Hepatocyte (in vitro differentiated cells): ENCODE data around the gene KCNJ12. TPM values are rescaled to one million over a fixed set of nuclear protein-coding genes. Genes with fewer than 3 reads are reported as not detected.

ENCODE experiments used
- DNase-seq: peaks from one replicate; pipeline ENCODE4 v3.0.0-alpha.2; 2016; ENCODE audit warnings: low spot score
- H2AFZ ChIP-seq: fragments of 200-600 bp; sonication (generic); 2 replicates; pipeline ENCODE4 v1.6.0; 2016; ENCODE audit warnings: antibody characterized with exemption, mild to moderate bottlenecking
- H3K27ac ChIP-seq: fragments of 200-600 bp; sonication (generic); 2 replicates; pipeline ENCODE4 v1.5.1; 2016; ENCODE audit warnings: mild to moderate bottlenecking
- H3K27me3 ChIP-seq: fragments of 200-600 bp; sonication (generic); 2 replicates; pipeline ENCODE4 v1.6.1; 2016
- H3K36me3 ChIP-seq: fragments of 200-600 bp; sonication (generic); replicated peaks from 2 replicates; pipeline ENCODE4 v1.5.1; 2016; ENCODE audit warnings: low read depth; ENCODE audit not compliant: insufficient read depth
- H3K4me1 ChIP-seq: fragments of 200-600 bp; sonication (generic); 2 replicates; pipeline ENCODE4 v1.5.1; 2016; ENCODE audit warnings: mild to moderate bottlenecking, moderate library complexity; ENCODE audit not compliant: insufficient read depth
- H3K4me2 ChIP-seq: fragments of 200-600 bp; sonication (generic); 2 replicates; pipeline ENCODE4 v1.6.0; 2016
- H3K4me3 ChIP-seq: fragments of 200-600 bp; sonication (generic); 2 replicates; pipeline ENCODE4 v1.5.1; 2016; ENCODE audit warnings: mild to moderate bottlenecking
- H3K79me2 ChIP-seq: fragments of 200-600 bp; sonication (generic); 2 replicates; pipeline ENCODE4 v1.6.0; 2017; ENCODE audit warnings: mild to moderate bottlenecking
- H3K9me2 ChIP-seq: fragments of 200-600 bp; sonication (generic); replicated peaks from 2 replicates; pipeline ENCODE4 v1.6.0; 2017; ENCODE audit warnings: mild to moderate bottlenecking; ENCODE audit not compliant: insufficient read depth
- H3K9me3 ChIP-seq: fragments of 200-600 bp; sonication (generic); 2 replicates; pipeline ENCODE4 v1.5.1; 2016; ENCODE audit warnings: low read depth, mild to moderate bottlenecking
- H4K20me1 ChIP-seq: fragments of 200-600 bp; sonication (generic); 2 replicates; pipeline ENCODE4 v1.6.0; 2016; ENCODE audit warnings: mild to moderate bottlenecking; ENCODE audit not compliant: insufficient read depth, poor library complexity, severe bottlenecking
- EZH2 ChIP-seq: fragments of 200-600 bp; sonication (generic); IDR thresholded peaks from 2 replicates; pipeline ENCODE4 v1.6.1; 2016; ENCODE audit warnings: antibody characterized with exemption, mild to moderate bottlenecking, borderline replicate concordance
- EZH2phosphoT487 ChIP-seq: fragments of 200-600 bp; sonication (generic); IDR thresholded peaks from one replicate; pipeline ENCODE4 v1.6.1; 2018; ENCODE audit warnings: antibody characterized with exemption, mild to moderate bottlenecking, low read depth, moderate library complexity; ENCODE audit not compliant: unreplicated experiment, severe bottlenecking
- WGBS: methylation state at CpG from one replicate; pipeline ENCODE4 v1.1.6; 2016; ENCODE audit warnings: low lambda C conversion rate; ENCODE audit errors: missing lambda C conversion rate; 5-methylcytosine and 5-hydroxymethylcytosine counted together
- polyA plus RNA-seq: library from polyadenylated mRNA; unstranded; fragments of >200 nt; fragmentation: Nextera tagmentation; extraction: Ambion mirVana; gene quantifications from 2 replicates; pipeline ENCODE4 v1.2.1, GENCODE V29; 2016
- total RNA-seq: library from RNA; depleted of rRNA; stranded (reverse); fragments of >200 nt; gene quantifications from 2 replicates; pipeline ENCODE4 v1.2.3, GENCODE V29; 2014
- TF ChIP-seq, protein P1 (sequence below): fragments of 200-600 bp; sonication (generic); IDR thresholded peaks from 2 replicates; pipeline ENCODE4 v1.5.1; 2016; ENCODE audit warnings: antibody characterized with exemption, mild to moderate bottlenecking; ENCODE audit not compliant: poor library complexity

The KCNJ12 gene
- total and polyA plus RNA-seq, 2 experiments from 2014 or later: 0.15 to 0.73 TPM

GRCh38 chr17:21365016-21365415, 11.1 kb upstream of the KCNJ12 start:
- Histone ChIP-seq H3K4me2 (no peak overlapping the region), H3K4me3 (no peak overlapping the region), H3K9me3 (no peaks in the 10 kb centered on the region), H3K27me3 (no peaks in the 10 kb centered on the region), H3K4me1 (peaks cover 3% of the 10 kb centered on the region), H3K79me2 (no peaks in the 10 kb centered on the region), H4K20me1 (no peaks in the 10 kb centered on the region), H3K36me3 (no peaks in the 10 kb centered on the region), H3K27ac (no peak overlapping the region), H2AFZ (no peak overlapping the region), H3K9me2 (no peaks in the 10 kb centered on the region)
- TF ChIP-seq EZH2phosphoT487 (no peak), EZH2 (no peak)
- TF ChIP-seq, protein P1, sequence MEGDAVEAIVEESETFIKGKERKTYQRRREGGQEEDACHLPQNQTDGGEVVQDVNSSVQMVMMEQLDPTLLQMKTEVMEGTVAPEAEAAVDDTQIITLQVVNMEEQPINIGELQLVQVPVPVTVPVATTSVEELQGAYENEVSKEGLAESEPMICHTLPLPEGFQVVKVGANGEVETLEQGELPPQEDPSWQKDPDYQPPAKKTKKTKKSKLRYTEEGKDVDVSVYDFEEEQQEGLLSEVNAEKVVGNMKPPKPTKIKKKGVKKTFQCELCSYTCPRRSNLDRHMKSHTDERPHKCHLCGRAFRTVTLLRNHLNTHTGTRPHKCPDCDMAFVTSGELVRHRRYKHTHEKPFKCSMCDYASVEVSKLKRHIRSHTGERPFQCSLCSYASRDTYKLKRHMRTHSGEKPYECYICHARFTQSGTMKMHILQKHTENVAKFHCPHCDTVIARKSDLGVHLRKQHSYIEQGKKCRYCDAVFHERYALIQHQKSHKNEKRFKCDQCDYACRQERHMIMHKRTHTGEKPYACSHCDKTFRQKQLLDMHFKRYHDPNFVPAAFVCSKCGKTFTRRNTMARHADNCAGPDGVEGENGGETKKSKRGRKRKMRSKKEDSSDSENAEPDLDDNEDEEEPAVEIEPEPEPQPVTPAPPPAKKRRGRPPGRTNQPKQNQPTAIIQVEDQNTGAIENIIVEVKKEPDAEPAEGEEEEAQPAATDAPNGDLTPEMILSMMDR: no peak
- WGBS: 79% methylated on average over 7 of the region's 7 CpGs
- no peak for DNase-seq

DNA sequence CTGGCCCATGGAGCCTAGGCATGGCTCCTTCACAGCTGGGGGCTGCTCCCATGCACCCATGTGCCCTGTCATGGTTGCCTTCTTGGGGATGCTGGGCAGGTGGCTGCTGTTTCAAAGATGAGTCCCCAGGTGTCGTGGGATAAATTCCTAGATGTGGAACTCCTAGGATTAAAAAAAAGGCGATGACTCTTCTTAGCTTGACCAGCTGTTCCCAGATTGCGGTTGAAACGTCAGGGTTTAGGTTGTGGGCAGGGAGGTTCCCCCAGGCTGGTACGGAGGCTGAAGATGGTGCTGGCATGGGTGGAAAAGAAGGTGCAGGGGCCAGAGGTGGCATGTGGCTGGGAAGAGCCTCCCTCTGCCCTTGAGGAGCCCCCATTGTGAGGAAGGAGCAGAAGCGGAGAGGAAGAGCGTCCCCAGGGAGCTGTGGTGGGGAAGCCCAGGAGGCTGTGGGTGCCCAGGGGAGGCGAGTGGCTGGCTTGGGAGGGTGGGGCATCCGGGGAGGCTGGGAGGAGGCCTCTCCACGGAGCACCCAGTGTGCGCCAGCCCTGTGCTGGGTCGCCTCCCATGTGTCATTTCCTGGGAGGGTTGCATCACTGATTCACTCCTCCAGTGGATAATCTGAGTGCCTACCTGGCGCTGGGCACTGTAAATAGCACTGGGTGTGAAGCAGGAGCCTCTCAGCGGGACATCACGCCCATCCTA, 7.5 kb upstream of the KCNJ12 start:
- Histone ChIP-seq H2AFZ (no peak overlapping the region), H3K79me2 (no peaks in the 10 kb centered on the region), H3K4me2 (no peak overlapping the region), H3K9me2 (no peaks in the 10 kb centered on the region), H3K4me3 (no peak overlapping the region), H3K4me1 (peaks cover 16% of the 10 kb centered on the region), H3K27ac (no peak overlapping the region), H3K27me3 (no peaks in the 10 kb centered on the region), H3K9me3 (no peaks in the 10 kb centered on the region), H3K36me3 (no peaks in the 10 kb centered on the region), H4K20me1 (no peaks in the 10 kb centered on the region)
- WGBS: 84% methylated on average over 15 of the region's 15 CpGs
- TF ChIP-seq EZH2phosphoT487 (no peak), EZH2 (no peak)
- TF ChIP-seq, protein P1: no peak
- no peak for DNase-seq

DNA sequence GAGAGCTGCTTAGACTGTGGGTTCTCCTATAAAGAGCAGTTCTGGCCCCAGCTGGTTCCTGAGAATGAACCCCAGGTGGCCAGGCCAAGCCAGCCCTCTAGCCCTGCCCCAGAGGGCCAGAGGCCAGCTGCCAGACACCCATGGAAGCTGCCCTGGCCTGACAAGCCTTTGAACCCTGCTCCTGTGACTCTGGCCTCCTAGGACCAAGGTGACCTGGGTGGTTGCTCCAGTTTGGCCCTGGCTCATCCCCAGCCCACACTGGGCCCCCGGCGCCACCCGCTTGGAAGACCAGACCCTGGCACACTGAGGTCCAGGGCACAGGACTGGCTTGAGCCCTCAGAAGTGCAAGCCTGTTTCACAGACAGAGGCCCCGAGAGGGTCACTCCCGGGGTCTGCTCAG, 6.8 kb upstream of the KCNJ12 start:
- Histone ChIP-seq H3K27me3 (no peaks in the 10 kb centered on the region), H3K9me3 (no peaks in the 10 kb centered on the region), H3K27ac (no peak overlapping the region), H3K4me1 (peaks cover 16% of the 10 kb centered on the region), H4K20me1 (no peaks in the 10 kb centered on the region), H3K4me3 (no peak overlapping the region), H2AFZ (no peak overlapping the region), H3K4me2 (no peak overlapping the region), H3K9me2 (no peaks in the 10 kb centered on the region), H3K79me2 (no peaks in the 10 kb centered on the region), H3K36me3 (no peaks in the 10 kb centered on the region)
- TF ChIP-seq EZH2phosphoT487 (no peak), EZH2 (no peak)
- TF ChIP-seq, protein P1: no peak
- DNase-seq: no peak
- 93% methylated on average over 5 of the region's 5 CpGs for WGBS
